ENCODE results near the gene NPW.
A peak's percentile ranks its signal among the peaks of the same experiment; 100 is the strongest.

The NPW gene

DNA sequence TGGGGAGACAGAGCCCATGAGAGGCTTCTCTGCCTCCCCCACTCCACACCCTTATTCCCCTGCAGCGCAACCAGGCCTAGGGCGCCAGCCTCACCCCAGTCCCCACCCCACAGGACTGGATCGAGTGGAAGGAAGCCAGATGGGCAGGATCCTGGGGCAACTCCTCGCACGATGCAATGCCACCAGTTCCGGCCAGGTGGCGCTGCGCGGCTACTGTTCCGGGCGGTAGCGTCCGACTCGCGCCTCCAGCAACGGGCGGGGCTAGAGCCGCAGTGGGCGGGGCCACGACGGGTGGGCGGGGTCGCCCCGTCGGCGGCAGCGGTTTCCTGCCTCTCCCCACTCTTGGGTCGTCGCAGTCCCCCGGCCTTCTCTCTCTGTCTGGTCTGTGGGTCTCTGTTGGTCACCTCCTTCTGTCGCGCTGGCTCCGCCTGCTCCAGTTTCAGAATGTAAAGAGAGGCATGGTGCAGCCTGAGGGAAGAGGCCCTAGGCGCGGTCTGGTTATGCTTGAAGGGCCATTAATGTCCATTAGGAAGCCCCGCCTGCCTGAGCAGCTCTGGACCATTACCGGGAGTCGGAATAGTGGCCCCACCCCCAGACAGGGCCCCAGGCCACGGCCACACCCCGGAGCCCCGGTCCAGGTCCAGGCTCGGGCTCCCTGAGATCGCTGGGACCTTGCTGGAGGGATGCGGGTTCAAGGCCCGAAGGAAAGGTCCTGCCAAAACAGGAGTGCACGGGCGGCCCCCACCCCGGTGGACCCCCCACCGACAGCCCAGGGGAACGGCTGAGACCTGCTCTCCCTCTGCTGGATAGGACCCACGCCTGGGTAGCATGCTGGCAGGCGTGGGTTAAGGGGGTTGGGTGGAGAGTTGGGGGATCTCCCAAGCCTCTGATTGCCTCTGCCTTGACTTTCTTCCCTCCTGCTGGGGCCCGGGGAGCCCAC, 3.8 kb downstream of the NPW start:
- DNase-seq (ENCODE audit: low read depth): peak; percentile 81

DNA sequence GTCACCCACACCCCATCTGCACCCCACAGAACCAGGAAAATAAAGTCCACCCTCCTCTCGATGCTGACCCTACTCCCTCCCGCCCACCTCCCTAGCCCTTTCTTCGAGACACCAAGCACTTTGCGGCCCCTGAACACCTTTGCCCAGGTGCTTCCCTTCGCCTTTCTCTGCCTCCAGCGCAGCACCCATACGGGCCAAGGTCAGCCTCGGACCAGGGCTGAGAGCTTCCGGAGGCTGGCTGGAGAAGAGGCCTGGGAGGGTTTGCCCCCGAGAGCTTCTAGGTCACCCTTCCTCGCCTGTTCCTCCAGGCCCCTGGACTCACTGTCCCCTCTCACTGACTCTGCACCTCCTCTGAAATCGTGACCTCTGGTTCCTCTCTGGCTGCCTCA, 4.4 kb downstream of the NPW start:
- no peak for DNase-seq (ENCODE audit: low read depth)

- DNase-seq (ENCODE audit: low read depth): no peak
These were observed 5.7 kb downstream of the NPW start for GRCh38 chr16:2025251-2025650.

GRCh38 chr16:2025878-2026460, 6.4 kb downstream of the NPW start:
- no peak for DNase-seq (ENCODE audit: low read depth)

GRCh38 chr16:2026461-2027023, 7.0 kb downstream of the NPW start, which contains the start of gene NHERF2:
Gene NHERF2, plus strand, starts transcription at chr16:2026902. Its CDS starts 104 bp downstream, at chr16:2027006.
- DNase-seq (ENCODE audit: low read depth): peak; percentile 40

DNA sequence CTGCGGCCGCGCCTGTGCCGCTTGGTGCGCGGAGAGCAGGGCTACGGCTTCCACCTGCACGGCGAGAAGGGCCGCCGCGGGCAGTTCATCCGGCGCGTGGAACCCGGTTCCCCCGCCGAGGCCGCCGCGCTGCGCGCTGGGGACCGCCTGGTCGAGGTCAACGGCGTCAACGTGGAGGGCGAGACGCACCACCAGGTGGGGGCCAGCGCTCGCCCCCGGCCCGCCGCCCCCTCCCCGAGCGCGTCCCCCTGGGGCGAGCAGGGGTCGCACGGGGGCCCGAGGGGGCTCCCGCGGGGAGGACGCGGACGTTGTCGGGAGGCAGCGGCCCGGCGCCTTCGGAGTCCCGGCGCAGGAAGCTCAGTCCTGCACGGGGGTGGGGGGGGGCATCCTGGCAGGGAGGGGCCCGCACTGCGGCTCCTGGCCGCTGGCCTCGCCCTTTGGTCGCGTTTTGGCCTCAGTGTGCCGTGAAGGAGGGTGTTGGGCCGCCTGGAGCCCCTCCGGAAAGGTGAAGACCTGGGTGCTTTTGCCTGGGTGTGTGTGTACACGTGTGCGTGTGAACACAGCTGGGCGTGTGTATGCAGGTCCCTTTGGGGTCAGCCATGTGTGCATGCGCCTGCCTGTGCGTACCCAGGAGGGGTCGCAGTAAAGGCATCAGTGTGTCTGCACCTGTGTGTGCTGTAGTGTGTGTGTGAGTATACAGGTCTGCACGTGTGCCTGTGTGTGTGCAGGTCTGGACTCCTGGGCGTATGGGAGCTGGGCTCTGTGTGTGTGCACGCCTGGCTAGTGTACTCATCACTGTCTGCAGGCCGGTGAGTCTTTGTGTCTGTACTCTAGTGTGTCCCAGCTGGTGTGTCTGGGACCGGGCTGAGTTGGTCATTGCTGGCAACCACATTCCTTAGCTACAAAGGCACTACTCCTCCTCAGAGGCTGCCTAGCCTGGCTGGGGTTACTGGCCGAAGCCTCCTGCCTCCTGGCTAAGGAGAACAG, 7.7 kb downstream of the NPW start:
- peak; percentile 56 for DNase-seq (ENCODE audit: low read depth)

DNA sequence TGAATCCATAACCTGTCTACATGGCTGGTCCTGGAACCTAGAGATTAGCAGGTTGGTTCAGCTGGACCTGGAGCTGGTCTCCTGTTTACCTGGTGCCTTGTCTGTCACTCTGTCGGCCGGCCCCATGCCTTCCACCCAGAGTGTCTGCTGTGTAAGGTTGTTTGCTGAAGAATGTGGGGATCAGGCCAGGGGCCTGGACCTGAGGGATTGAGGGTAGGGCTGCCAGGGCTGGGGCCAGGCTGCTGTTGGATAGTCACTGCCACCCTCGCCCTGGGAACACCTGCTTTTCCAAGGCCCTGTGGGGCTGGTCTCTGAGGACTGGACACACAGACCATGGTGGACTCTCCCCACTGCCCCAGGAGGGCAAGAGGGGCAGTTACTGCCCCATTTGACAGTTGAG, 8.6 kb downstream of the NPW start:
- no peak for DNase-seq (ENCODE audit: low read depth)

DNA sequence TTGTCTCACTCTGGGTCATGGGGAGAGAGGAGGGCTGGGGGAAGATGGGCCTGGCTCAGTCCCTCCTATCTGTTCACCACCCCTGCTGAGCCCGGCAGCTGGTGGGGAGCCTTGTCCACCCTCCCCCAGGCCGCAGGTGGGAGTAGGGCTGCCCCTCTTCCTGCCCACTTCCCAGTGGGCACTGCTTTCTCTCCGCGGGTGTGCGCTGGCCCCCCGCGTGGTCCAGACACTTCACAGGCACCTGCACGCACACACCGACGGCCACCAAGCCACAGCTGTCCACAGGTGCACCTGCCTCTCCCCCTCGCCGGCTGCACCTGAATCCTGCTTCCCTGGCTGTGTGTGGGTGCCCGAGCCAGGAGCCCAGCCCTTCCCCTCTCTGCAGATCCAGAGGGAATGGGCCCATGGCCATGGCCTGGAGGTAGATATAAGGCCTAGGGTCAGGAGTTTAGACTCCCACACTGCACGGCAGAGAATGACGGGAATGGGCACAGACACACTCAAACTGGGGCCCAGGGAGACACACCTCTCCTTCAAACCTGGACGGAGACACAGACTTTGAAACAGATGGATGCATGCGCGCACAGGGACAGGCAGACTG, 9.1 kb downstream of the NPW start:
- no peak for DNase-seq (ENCODE audit: low read depth)

DNA sequence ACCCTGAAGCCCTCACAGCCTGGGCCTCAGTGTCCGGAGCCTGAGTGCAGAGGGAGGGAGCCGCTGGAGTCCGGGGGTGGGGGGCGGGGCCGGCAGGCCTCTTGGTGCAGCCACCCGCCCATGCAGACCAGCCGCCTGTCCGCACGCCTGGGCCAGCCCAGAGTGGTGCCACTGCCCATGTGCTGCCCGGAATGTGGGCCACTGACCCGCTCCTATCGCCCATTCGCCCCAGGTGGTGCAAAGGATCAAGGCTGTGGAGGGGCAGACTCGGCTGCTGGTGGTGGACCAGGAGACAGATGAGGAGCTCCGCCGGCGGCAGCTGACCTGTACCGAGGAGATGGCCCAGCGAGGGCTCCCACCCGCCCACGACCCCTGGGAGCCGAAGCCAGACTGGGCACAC, 9.8 kb downstream of the NPW start:
- no peak for DNase-seq (ENCODE audit: low read depth)

DNA sequence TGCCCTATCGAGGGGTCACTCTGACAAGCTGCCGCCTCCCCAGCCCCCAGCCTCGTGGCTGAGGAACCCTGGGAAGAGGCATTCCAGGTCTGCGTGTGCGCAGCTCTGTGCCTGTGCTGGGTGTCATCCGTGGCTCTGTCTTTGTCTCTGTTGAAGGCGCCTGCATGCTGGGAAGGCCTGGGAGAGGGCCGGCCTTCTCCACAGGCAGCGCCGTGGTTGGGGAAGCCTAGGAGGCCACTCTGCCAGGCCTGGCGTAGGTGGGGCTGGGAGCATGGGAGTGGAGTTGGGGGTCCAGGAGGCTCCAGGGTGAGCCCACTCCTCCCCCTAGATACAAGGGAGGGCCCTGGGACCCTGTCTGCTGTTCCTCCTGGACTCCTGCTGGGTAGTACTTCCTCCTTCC, 10.5 kb downstream of the NPW start:
- DNase-seq (ENCODE audit: low read depth): no peak

DNA sequence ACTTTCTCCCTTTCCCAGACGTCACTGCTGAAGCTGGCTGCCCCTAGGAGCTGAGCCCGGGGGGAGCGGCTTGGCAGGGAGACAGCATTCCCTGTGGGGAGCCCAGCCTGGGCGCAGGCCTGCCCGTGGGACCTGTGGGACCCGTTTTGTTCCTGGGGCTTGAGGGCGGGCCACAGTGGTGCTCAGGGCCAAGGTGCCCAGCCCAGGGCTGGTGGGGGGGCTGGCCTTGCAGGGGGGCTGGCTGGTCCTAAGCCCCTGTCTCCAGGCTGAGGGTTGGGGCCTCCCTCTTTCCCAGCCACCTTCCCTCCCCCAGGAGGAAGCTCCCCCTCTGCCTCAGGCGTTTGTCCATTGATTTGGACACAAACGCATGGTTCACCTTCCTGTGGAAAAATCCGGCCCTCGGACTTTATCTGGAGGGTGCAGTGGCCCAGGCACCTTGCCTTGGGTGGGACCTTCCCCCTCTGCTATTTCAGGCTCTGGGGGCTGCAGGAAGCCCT, 11.5 kb downstream of the NPW start:
- no peak for DNase-seq (ENCODE audit: low read depth)

GRCh38 chr16:2032285-2033056, 12.9 kb downstream of the NPW start:
- peak; percentile 43 for DNase-seq (ENCODE audit: low read depth)

GRCh38 chr16:2033057-2033908, 13.7 kb downstream of the NPW start:
- DNase-seq (ENCODE audit: low read depth): peak; percentile 80

- DNase-seq (ENCODE audit: low read depth): peak; percentile 32
These were observed 14.5 kb downstream of the NPW start for GRCh38 chr16:2033909-2034695.

DNA sequence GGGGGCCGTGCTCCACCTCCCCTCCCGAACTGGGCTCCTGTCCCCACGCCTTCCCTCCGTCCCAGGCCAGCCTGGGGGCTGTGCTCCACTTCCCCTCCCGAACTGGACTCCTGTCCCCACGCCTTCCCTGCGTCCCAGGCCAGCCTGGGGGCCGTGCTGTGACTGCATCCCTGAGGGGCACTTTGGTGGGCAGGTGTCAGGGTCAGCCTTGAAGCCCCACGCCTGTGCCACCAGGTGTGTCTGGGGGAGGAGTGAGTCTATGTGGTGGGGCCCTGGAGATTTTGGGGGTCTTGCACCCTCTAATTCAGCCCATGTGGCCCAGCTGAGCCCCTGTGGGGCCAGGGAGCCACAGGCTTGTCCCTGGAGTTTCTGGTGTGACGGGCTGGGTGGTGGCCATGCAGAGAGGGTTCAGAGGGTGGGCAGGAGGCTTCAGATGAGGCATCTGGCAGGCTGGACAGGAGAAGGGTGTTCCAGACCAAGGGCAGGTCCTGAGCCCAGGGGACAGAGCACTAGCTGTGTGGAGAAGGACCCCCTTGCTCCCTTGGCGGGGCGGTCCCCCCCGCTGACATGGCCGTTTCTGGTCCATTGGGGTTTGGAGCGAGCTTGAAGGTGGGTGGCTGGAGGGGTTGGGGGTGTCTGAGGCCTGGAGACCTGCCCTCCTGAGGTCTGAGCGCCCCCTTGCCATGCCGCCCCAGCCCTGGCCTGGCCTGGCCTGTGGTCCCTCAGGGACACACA, 15.3 kb downstream of the NPW start:
- no peak for DNase-seq (ENCODE audit: low read depth)

DNA sequence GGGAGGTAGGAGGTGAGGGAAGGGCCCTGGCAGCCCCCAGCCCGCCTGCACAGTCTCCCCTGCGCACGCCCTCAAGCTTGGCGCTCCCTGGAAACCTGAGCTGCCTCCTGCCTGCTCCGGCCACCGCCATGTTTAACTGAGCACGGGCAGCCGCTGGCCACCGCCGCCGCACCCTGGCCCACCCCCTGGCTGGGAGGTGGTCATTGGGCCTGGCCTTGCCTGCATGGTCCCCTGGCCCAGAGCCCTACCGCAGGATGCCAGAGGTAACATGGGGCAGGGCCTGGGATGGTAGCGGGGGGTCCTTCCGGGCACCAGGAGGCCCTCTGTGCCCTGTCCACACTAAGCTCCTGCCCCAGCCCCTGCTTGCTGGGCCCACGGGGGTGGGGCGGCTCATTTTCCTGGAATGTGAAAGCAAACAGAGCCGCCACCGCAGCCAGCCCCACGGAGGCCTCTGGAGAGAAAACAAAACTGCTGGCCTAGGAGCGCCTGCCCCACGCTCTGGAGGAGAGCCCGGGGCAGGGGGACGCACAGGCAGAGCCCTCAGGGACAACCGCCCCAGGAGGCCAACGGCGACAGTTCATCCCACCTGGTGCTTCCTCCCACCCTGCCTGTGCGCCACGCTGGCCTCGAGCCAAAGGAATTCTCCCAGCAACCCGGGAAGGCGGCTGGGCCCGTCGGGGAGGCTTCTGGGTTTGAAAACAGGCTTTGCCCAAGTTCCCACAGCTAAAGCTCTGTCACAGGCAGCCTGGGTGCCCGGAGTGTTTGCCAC, 16.0 kb downstream of the NPW start:
- DNase-seq (ENCODE audit: low read depth): peak; percentile 81
